Caco-2 (cell line): ENCODE data around the gene KMT2C. TPM values are rescaled to one million over a fixed set of nuclear protein-coding genes. Genes with fewer than 3 reads are reported as not detected.
"Not testable (repeated sequence)": the region's sequence is repeated elsewhere in the genome, so short reads cannot be mapped to it uniquely, and the experiment has no call there.

Source experiments
- BruUV-seq: library from RNA; stranded (reverse); fragments of 400-500 nt; replicated peaks from 2 replicates; lab custom pipeline; 2021; lab: Mats Ljungman, UMichigan
- CTCF ChIA-PET: fragments of 300-600 bp; sonication (Branson Sonifier 250); formaldehyde crosslinking; loops from one replicate; lab custom pipeline; 2022; ENCODE audit warnings: antibody characterized with exemption; lab: Charles Lee
- POLR2A ChIA-PET: fragments of 300-600 bp; sonication (Branson Sonifier 250); formaldehyde crosslinking; loops from one replicate; lab custom pipeline; 2022; ENCODE audit warnings: antibody characterized with exemption; lab: Charles Lee
- DNase-seq, 2 experiments: peaks; one replicate each; pipeline versions ENCODE4 v3.0.0 to v3.0.0-alpha.2; 2020 to 2022
- H3K27me3 ChIP-seq: replicated peaks from 2 replicates; pipeline ENCODE4 v1.6.0; 2011; ENCODE audit warnings: low read length; ENCODE audit not compliant: control insufficient read depth, insufficient read depth
- H3K36me3 ChIP-seq: 2 replicates; pipeline ENCODE4 v1.5.1; 2011; ENCODE audit warnings: low read length; ENCODE audit not compliant: control insufficient read depth, insufficient read depth
- H3K4me1 ChIP-seq: fragments of 250-450 bp; sonication (Bioruptor Pico); 2 replicates; pipeline ENCODE4 v1.5.1; 2020; ENCODE audit warnings: mild to moderate bottlenecking
- H3K4me3 ChIP-seq: 2 replicates; pipeline ENCODE4 v1.5.1; 2011; ENCODE audit warnings: low read depth, mild to moderate bottlenecking, control low read depth, low read length
- H3K9me3 ChIP-seq: fragments of 250-450 bp; sonication (Bioruptor Pico); 2 replicates; pipeline ENCODE4 v1.5.1; 2020; ENCODE audit warnings: mild to moderate bottlenecking, moderate library complexity
- H3K27ac Mint-ChIP-seq: one replicate; pipeline ENCODE4 v1.8.0; 2022; ENCODE audit warnings: mixed read lengths; ENCODE audit not compliant: unreplicated experiment
- H3K27me3 Mint-ChIP-seq: one replicate; pipeline ENCODE4 v1.8.0; 2022; ENCODE audit warnings: mixed read lengths; ENCODE audit not compliant: insufficient read depth, unreplicated experiment
- H3K36me3 Mint-ChIP-seq: one replicate; pipeline ENCODE4 v1.8.0; 2022; ENCODE audit warnings: mild to moderate bottlenecking, mixed read lengths; ENCODE audit not compliant: insufficient read depth, unreplicated experiment
- H3K4me1 Mint-ChIP-seq: one replicate; pipeline ENCODE4 v1.8.0; 2022; ENCODE audit warnings: low read depth, mixed read lengths; ENCODE audit not compliant: unreplicated experiment
- H3K4me3 Mint-ChIP-seq: one replicate; pipeline ENCODE4 v1.8.0; 2022; ENCODE audit warnings: mild to moderate bottlenecking, moderate library complexity, mixed read lengths; ENCODE audit not compliant: unreplicated experiment
- H3K9me3 Mint-ChIP-seq: one replicate; pipeline ENCODE4 v1.8.0; 2022; ENCODE audit warnings: mixed read lengths; ENCODE audit not compliant: unreplicated experiment
- CTCF ChIP-seq, 2 experiments: fragments of 200-600 bp in 1 of 2; IDR thresholded peaks; 1 replicate in 1 of 2; 2 replicates in 1 of 2; pipeline versions ENCODE4 v1.5.1 to v1.8.0; 2011 to 2022; ENCODE audit warnings: antibody characterized with exemption in 1 of 2, control low read depth in 1 of 2, inconsistent platforms in 1 of 2, low read depth in 1 of 2, low read length in 1 of 2, mild to moderate bottlenecking in 1 of 2, moderate library complexity in 1 of 2; ENCODE audit not compliant: insufficient read depth in 1 of 2, severe bottlenecking in 1 of 2, unreplicated experiment in 1 of 2
- intact Hi-C: fragments of 100-400 bp; cut with micrococcal nuclease; formaldehyde crosslinking; loops from one replicate; pipeline ENCODE4 v1.10.0; 2022; ENCODE audit not compliant: unreplicated experiment
- total RNA-seq: library from RNA; stranded (reverse); gene quantifications from 2 replicates; pipeline ENCODE4 v1.2.3, GENCODE V29; 2022

The KMT2C gene
- total RNA-seq, 1 experiment from 2014 or later, result 59.5 TPM

DNA sequence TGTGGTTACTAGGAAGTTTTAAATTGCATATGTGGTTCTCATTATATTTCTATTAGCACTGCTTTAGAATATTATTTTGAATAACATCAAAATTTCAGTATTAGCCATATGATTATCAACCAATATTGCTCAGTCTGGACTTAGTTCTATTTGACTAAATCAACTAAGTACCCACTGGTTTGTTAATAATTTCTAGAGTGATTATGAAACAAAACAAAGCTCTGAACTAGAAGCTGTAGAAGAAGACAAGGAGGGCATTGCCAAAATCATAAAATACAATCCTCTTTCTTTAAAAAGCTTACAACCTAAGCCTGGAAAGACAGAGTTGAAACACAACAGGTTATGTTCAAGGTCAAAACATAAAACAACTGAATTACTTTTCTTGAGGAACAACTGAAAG, 204.7 kb downstream of the KMT2C start:
- intact Hi-C loops, result no loop called here
- Mint-ChIP-seq H3K4me1 (no peaks in the 10 kb centered on the region), H3K9me3 (no peaks in the 10 kb centered on the region), H3K36me3 (peaks cover 26% of the 10 kb centered on the region), H3K27ac (no peak overlapping the region), H3K27me3 (no peaks in the 10 kb centered on the region), H3K4me3 (no peak overlapping the region)
- no peaks in the 10 kb centered on the region for H3K9me3 ChIP-seq
- ChIA-PET CTCF (no interaction called here), POLR2A (no interaction called here)
- H3K4me3 ChIP-seq, result no peak overlapping the region
- H3K27me3 ChIP-seq, result no peaks in the 10 kb centered on the region
- H3K36me3 ChIP-seq, result no peaks in the 10 kb centered on the region
- no TSS peak for BruUV-seq
- no peak for TF ChIP-seq CTCF (IDR thresholded peaks at IDR 0.05; ENCODE audit: insufficient read depth in 1 of 2, low read depth in 1 of 2, low read length in 1 of 2, severe bottlenecking in 1 of 2, unreplicated experiment in 1 of 2)
- DNase-seq, result no peak
- no peaks in the 10 kb centered on the region for H3K4me1 ChIP-seq

- H3K36me3 ChIP-seq, H3K4me3 Mint-ChIP-seq, DNase-seq, H3K27ac Mint-ChIP-seq, H3K27me3 Mint-ChIP-seq, CTCF ChIA-PET, intact Hi-C loops, H3K9me3 Mint-ChIP-seq, H3K9me3 ChIP-seq, POLR2A ChIA-PET, H3K4me3 ChIP-seq, H3K4me1 ChIP-seq, BruUV-seq, H3K4me1 Mint-ChIP-seq, H3K27me3 ChIP-seq: not testable (repeated sequence)
- peaks cover 49% of the 10 kb centered on the region for H3K36me3 Mint-ChIP-seq
Measured at GRCh38 chr7:152219556-152219955, 216.2 kb downstream of the KMT2C start.

GRCh38 chr7:152208766-152209165, 227.0 kb downstream of the KMT2C start:
- H3K4me3 ChIP-seq, CTCF ChIA-PET, DNase-seq, H3K4me3 Mint-ChIP-seq, POLR2A ChIA-PET, H3K4me1 ChIP-seq, H3K9me3 ChIP-seq, H3K4me1 Mint-ChIP-seq, BruUV-seq, H3K9me3 Mint-ChIP-seq, H3K27ac Mint-ChIP-seq, H3K36me3 ChIP-seq, H3K27me3 Mint-ChIP-seq, intact Hi-C loops, H3K27me3 ChIP-seq: not testable (repeated sequence)
- H3K36me3 Mint-ChIP-seq, result peaks cover 44% of the 10 kb centered on the region

DNA sequence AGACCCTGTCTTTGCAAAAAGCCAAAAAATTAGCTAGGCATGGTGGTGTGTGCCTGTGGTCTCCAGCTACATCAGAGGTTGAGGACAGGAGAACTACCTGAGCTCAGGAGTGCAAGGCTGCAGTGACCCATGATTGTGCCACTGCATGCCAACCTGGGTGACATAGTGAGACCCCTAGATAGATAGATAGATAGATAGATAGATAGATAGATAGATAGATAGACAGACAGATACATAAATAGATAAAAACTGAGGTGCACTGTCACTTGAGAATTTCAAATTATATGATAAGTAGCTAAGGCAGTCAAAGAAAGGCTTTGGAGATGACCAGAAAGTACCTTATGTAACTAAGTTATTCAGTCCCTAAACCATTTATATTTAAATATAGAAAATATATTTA, 231.4 kb downstream of the KMT2C start:
- BruUV-seq, CTCF ChIA-PET, H3K9me3 Mint-ChIP-seq: not testable (repeated sequence)

More for the DNA sequence above, 231.4 kb downstream of the KMT2C start:
- H3K36me3 ChIP-seq, H3K4me3 ChIP-seq, intact Hi-C loops, H3K9me3 ChIP-seq, H3K27me3 Mint-ChIP-seq, H3K27me3 ChIP-seq, H3K4me1 ChIP-seq, H3K4me1 Mint-ChIP-seq, POLR2A ChIA-PET, DNase-seq, H3K27ac Mint-ChIP-seq, H3K4me3 Mint-ChIP-seq: not testable (repeated sequence)
- peaks cover 44% of the 10 kb centered on the region for H3K36me3 Mint-ChIP-seq
